ENCODE measurements around the gene DCPS.
"Not testable (repeated sequence)": the region's sequence is repeated elsewhere in the genome, so short reads cannot be mapped to it uniquely, and the experiment has no call there.

The DCPS gene

DNA sequence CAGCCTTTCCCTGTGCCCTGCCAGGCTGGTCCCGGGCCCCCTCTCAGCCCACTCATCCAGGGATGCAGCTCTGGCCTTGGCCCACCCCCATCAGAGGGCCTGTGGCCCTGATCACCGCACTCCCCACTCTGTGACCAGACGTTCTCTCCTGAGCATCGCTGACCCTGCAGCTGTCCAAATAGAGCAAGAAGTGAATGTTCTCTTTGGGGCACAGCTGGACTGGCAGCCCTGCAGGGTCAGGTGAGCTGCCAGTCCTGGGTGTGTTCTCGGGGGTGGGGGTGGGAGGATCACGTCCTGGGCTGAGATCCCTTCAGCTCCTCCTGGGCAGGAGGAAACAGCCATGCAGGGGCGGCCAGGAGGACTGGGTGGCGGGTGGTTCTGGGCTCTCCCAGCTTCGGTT, 60.9 kb downstream of the DCPS start:
- not testable (repeated sequence) for DNase-seq

DNA sequence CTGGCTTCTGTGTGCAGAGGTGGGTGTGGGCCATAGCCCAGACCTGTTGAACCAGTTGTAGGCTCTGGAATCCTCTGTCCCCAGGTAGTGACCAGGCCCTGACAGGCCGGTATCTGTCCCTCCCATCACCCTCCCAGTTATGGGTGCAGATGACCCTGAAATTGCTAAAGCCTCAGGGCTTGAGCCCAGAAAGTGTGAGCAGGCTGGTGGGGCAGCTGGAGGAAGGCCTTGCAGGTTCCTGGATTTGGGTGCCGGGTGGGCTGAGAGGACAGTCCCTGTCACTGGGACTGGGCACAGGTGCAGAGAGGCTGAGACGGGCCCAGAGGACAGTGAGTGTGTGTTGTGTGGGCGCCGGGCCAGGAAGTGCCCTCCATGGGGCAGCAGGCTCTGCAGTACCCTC, 61.6 kb downstream of the DCPS start:
- DNase-seq: not testable (repeated sequence)

GRCh38 chr11:126366064-126366822, 62.4 kb downstream of the DCPS start:
- DNase-seq: no peak

DNA sequence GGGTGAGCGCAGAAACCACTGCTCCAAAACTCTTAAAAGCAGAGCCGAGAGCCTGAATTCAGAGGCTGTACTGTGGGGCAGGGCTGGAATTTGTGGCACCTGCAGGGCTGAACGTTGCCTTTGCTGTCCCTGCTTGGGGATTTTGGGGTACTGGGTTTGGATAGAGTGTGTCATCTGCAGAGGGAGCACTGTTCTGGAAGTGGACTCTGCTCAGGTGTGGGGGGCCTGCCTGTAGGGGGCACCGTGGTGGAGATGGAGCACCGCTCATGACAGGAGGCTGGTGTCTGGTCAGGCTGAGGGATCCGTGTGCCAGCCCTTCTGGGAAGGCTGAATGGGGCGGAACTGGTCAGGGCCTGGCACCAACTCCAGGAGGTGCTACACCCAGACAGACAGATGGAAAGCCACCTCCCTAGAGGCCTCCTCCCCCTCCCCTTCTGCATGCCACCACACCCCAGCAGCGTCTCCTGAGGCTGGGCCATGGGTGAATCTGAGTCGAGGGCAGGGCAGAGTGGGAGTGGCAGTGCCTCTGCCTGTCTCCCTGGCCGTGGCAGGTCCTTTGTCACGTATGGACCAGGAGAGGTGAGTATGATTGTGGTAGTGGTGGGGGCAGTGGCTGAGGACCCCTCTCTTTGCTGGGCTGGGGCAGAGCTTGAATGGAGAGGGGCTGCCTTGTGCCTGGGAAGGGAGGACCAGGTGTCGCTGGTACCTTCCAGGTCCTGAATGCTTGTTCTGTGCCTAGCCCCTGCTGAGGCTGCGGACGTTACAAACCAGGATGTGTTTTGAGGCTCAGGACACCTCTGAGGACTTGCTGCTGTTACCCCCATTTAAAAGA, 63.2 kb downstream of the DCPS start:
- DNase-seq: not testable (repeated sequence)

DNA sequence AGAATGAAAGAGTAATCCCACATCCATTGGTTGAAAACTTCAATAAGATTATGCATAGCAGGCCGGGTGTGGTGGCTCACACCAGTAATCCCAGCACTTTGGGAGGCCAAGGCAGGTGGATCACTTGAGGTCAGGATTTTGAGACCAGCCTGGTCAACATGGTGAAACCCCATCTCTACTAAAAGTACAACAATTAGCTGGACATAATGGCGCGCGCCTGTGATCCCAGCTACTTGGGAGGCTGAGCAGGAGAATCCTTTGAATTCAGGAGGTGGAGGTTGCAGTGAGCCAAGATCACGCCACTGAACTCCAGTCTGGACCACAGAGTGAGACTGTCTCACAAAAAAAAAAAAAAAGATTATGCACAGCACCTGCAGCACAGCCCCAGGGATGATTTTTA, 63.9 kb downstream of the DCPS start:
- DNase-seq: not testable (repeated sequence)

DNA sequence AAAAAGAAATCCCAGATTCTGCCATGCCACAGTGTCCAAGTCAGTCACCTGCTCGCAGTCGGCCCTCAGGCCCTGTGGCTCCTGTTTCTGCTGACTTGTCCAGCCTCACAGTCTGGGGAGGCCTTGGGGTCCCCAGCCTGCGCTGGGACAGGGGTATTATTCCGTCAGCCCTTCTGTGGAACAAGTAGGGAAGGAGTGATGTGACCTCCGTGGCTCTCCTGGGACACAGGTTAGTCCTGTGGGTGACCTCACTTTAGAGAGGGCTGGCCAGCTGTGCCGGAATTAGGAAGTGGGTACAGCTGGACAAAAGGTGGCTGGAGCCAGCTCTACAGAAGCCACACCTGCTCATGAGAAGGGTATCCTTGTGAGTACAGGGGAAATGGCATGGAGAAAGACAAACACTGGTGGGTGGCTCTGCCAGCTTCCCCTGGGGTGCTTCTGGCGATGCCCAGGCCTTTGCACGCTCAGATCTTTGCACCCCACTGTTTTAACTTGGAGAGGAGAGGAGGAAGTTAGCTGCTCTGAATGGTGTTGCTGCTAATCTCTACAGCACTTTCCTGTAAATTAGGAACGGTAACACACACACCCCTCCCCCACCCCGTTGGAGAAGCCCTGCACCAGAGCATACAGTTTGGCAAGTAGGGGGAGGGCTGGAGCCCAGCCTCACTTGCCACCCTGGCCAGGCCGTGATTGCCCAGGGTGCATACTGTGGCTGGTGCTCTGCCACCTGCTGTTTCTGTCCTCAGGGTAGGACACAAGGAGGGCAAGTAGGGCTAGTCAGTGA, 64.7 kb downstream of the DCPS start:
- not testable (repeated sequence) for DNase-seq

GRCh38 chr11:126370016-126370415, 66.2 kb downstream of the DCPS start:
- no peak for DNase-seq

DNA sequence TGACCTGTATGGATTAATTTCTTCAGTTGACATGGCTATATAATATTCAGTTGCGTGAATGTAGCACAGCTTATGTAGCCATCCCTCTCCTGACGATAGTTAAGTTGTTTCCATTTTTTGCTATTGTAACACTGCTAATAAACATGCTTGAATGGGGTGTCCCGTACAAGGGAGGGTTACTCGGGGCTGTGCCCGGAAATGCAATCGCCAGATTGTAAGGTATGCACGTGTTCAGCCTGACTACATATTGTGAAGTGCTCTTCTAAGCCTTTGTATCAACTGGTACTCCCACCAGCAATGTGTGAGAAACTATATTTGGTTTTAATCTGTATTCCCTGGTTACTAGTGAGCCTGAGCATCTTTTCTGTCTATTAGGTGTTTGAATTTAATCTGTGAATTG, 67.7 kb downstream of the DCPS start:
- no peak for DNase-seq

GRCh38 chr11:126373389-126374066, 69.7 kb downstream of the DCPS start:
- not testable (repeated sequence) for DNase-seq

GRCh38 chr11:126374562-126375300, 70.9 kb downstream of the DCPS start:
- not testable (repeated sequence) for DNase-seq

GRCh38 chr11:126375726-126376125, 71.9 kb downstream of the DCPS start:
- DNase-seq: no peak

DNA sequence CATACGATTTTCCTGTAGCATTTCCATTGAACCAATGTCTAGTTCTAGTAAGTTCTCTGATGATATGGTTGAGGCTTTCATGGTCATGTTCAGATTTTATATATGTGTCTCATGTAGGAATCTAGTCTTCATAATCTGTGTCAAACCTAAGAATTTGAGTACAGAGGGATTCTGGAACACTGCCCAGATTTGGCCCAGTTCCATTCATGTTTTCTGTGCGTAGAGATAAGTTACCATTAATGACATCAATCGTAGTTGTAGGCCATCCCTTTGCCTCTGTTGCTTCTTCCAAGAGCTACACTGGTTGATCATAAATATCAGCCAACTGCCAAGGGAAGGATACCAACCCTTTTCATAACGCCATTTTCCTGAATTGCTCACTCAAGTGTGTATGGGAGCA, 74.9 kb downstream of the DCPS start:
- DNase-seq: no peak

DNA sequence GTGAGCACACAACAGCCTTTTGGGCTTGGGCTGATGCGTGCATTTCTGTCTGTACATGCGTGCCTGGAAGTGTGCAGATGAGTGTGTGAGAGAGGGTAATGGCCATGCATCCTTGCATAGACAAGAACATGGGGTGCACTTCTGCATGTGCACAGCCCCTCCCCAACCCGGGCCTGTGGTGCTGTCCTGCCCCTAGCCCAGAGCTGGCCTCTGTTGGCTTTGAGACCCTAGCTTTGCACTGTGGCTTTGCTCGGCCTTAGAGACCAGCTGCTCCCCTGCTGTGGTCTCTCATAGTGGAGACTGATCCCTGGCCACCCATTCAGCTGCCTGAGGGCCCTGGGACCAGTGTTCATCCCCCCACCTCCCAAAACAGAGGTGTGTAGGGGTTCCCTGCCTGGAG, 77.0 kb downstream of the DCPS start:
- DNase-seq: no peak

DNA sequence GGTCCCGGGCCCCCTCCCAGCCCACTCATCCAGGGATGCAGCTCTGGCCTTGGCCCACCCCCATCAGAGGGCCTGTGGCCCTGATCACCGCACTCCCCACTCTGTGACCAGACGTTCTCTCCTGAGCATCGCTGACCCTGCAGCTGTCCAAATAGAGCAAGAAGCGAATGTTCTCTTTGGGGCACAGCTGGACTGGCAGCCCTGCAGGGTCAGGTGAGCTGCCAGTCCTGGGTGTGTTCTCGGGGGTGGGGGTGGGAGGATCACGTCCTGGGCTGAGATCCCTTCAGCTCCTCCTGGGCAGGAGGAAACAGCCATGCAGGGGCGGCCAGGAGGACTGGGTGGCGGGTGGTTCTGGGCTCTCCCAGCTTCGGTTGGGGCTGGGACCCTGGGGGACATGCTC, 78.1 kb downstream of the DCPS start:
- DNase-seq: not testable (repeated sequence)

GRCh38 chr11:126382641-126383040, 78.8 kb downstream of the DCPS start:
- DNase-seq: not testable (repeated sequence)

- DNase-seq: no peak
Measured at GRCh38 chr11:126383339-126384335, 79.8 kb downstream of the DCPS start.

DNA sequence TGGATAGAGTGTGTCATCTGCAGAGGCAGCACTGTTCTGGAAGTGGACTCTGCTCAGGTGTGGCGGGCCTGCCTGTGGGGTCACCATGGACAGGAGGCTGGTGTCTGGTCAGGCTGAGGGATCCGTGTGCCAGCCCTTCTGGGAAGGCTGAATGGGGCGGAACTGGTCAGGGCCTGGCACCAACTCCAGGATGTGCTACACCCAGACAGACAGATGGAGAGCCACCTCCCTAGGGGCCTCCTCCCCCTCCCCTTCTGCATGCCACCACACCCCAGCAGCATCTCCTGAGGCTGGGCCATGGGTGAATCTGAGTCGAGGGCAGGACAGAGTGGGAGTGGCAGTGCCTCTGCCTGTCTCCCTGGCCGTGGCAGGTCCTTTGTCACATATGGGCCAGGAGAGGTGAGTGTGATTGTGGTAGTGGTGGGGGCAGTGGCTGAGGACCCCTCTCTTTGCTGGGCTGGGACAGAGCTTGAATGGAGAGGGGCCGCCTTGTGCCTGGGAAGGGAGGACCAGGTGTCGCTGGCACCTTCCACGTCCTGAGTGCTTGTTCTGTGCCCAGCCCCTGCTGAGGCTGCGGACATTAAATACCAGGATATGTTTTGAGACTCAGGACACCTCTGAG, 80.7 kb downstream of the DCPS start:
- DNase-seq: no peak

- DNase-seq: no peak
Measured at GRCh38 chr11:126385991-126386728, 82.3 kb downstream of the DCPS start.

GRCh38 chr11:126386729-126387071, 82.8 kb downstream of the DCPS start:
- not testable (repeated sequence) for DNase-seq

DNA sequence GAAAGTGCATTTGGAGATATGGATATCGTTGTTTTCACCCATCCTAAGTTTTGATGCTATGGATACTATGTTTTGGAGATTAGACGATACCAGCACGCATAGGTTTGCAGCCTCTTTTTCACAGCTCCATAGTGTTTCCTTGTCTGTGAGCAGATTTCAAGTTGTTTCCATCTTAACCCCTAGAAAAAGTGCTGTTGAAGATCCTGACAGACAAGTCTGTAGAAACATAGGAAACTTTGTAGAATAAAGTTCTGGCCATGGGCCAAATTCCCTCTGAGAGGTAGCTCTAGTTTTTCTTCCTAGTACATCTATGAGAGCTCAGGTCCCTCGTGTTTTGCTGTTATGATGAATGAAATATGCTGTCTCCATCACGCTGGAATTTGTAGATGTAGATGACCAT, 84.0 kb downstream of the DCPS start:
- no peak for DNase-seq
